D721Med (cell line): ENCODE results near the gene SLC12A7.

ENCODE experiments used
- DNase-seq: peaks from one replicate; pipeline ENCODE4 v3.0.0; 2011; ENCODE audit warnings: low spot score; ENCODE audit not compliant: insufficient read length
- FAIRE-seq: peaks from 2 replicates; lab custom pipeline; 2011; peaks lifted over from hg19 to GRCh38; lab: Jason Lieb, UNC
- TF ChIP-seq, protein P1 (sequence below): IDR thresholded peaks from 2 replicates; pipeline ENCODE4 v1.5.1; 2012; ENCODE audit warnings: mild to moderate bottlenecking, control low read depth; ENCODE audit not compliant: insufficient read depth; ENCODE audit errors: missing control alignments

The SLC12A7 gene

DNA sequence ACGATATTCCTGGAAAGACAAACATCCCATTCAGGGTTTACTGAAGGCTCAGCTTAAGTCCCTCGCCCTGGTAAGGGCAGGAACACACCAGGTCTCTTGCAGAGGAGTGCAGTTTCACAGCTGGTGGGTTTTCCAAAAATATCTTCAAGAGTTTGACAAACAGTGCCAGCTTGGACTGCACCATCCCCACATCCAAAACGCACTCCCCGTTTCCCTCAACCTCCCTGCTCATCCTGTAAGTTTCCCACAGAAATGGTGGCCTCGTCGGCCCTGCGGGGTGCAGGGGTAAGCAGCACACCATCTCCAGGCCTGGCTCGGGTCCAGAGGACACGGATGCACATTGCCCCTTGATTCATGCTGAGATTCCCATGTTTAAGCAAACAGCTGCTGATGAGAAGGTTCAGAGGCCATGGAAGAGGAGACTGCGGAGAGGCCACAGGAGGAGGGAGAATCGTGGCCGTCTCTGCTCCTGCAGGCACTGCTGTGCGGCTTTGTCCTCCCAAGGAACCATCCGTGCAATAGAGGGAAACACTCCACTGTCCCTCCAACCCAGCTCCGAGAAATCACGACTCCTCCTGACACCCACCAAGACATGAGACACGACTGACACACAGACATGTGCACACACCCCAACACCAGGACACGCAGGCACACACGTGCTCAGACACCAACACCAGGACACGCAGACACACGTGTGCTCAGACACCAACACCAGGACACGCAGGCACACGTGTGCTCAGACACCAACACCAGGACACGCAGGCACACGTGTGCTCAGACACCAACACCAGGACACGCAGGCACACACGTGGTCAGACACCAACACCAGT, 24.0 kb upstream of the SLC12A7 start:
- TF ChIP-seq, protein P1, sequence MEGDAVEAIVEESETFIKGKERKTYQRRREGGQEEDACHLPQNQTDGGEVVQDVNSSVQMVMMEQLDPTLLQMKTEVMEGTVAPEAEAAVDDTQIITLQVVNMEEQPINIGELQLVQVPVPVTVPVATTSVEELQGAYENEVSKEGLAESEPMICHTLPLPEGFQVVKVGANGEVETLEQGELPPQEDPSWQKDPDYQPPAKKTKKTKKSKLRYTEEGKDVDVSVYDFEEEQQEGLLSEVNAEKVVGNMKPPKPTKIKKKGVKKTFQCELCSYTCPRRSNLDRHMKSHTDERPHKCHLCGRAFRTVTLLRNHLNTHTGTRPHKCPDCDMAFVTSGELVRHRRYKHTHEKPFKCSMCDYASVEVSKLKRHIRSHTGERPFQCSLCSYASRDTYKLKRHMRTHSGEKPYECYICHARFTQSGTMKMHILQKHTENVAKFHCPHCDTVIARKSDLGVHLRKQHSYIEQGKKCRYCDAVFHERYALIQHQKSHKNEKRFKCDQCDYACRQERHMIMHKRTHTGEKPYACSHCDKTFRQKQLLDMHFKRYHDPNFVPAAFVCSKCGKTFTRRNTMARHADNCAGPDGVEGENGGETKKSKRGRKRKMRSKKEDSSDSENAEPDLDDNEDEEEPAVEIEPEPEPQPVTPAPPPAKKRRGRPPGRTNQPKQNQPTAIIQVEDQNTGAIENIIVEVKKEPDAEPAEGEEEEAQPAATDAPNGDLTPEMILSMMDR, result no peak
- DNase-seq, result no peak
- no peak for FAIRE-seq

- no peak for DNase-seq
Measured at GRCh38 chr5:1134478-1134877, 22.6 kb upstream of the SLC12A7 start.

DNA sequence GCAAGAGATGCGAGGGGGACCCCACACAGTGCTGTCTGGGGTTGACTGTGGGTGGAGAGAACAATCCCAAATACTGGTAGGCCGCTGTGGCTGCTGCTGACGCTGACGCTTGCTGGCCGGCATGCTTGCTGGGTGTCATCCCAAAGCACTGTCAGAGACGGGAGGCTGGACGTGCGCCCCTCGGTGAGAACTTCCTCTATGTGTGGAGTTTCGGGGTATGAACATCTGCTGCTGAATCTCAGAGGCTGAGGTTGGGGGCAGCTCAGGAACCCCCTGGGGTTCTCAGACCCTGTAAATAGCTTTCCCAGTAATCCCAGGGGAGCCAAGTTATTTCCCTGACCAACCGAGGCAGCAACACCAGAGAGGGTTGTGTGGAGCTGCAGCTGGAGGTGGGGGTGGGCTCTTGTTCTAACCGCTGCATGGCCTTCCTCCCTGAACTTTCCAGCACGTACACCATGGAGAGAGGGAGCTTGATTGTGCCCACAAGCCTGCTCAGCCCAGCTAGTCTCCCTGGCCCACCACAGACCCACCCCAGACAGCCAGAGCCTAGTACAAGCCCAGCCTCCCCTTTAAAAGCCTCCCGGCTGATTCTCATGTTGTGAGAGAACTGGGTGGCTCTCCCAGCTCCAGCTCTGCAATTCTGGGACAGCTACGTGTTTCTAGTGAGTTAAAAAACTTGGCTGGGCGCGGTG, 21.8 kb upstream of the SLC12A7 start:
- no peak for FAIRE-seq
- DNase-seq, result no peak
- TF ChIP-seq, protein P1, result no peak

More at GRCh38 chr5:1134478-1134877, 22.6 kb upstream of the SLC12A7 start:
- TF ChIP-seq, protein P1, result no peak
- no peak for FAIRE-seq

- FAIRE-seq (no peak), DNase-seq (no peak)
- TF ChIP-seq, protein P1, result no peak
Measured at GRCh38 chr5:1133108-1133507, 21.2 kb upstream of the SLC12A7 start.

GRCh38 chr5:1132570-1132969, 20.7 kb upstream of the SLC12A7 start:
- FAIRE-seq (no peak), DNase-seq (no peak)
- TF ChIP-seq, protein P1, result no peak

DNA sequence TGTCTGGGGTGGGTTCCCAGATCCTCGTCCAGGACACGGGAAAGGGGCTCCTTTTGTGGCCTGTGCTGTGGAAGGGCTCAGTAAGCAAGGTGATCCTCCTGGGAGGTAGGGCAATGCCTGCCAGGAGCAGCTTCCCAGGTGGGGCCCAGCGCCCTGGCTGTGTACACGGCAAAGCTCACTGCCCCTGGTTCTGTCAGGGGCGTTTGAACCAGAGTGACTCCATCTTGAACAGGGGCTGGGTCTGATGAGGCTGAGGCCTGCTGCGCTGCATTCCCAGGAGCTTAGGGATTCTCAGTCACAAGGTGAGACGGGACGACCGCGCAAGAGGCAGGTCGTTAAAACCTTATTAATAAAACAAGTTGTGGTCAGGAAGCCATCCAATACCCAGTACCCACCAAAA, 19.9 kb upstream of the SLC12A7 start:
- DNase-seq, result no peak
- FAIRE-seq, result no peak
- TF ChIP-seq, protein P1, result no peak

DNA sequence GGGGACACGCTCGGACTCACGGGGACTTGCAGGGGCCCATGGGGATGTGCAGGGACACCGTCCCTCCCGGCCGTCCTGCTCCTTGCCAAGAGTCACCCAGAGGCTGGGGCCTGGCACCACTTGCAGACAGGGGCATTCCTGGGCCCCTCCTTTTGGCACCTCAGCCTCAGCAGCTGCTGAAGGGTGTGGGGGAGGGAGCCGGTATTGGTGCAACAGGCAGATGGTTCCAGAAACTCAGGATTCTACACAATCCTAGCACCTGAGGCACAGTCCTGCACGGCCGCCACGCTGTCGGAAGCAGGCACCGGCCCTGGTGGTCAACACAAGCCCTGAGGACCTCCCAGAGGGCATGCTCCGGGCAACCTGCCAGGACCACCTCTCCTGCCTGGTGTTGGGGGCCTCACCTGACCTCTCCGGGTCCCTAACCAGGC, 19.3 kb upstream of the SLC12A7 start:
- TF ChIP-seq, protein P1, result no peak
- no peak for DNase-seq
- FAIRE-seq, result no peak
